HG02970 (cell line): ENCODE data around the gene VPS33A.
"Not testable (repeated sequence)": the region's sequence is repeated elsewhere in the genome, so short reads cannot be mapped to it uniquely, and the experiment has no call there.

Experiments used
- ATAC-seq: cut with Tn5 transposase; IDR thresholded peaks from one replicate; pipeline ENCODE4 v1.9.1; 2021; ENCODE audit warnings: mild to moderate bottlenecking, moderate library complexity, moderate number of reproducible peaks; ENCODE audit not compliant: unreplicated experiment, low FRiP score

VPS33A gene

GRCh38 chr12:122258462-122258861 lies 7.8 kb downstream of the VPS33A start:
- not testable (repeated sequence) for ATAC-seq

- no peak for ATAC-seq
These were observed 15.8 kb downstream of the VPS33A start for GRCh38 chr12:122250536-122250935.

- no peak for ATAC-seq
These were observed 16.2 kb downstream of the VPS33A start for GRCh38 chr12:122250047-122250446.

GRCh38 chr12:122245553-122245952 lies 20.7 kb downstream of the VPS33A start:
- ATAC-seq: no peak

GRCh38 chr12:122244565-122245371 lies 21.5 kb downstream of the VPS33A start:
- ATAC-seq: no peak

- ATAC-seq: no peak
These were observed 22.3 kb downstream of the VPS33A start for GRCh38 chr12:122243965-122244364.

GRCh38 chr12:122238861-122239260 lies 27.4 kb downstream of the VPS33A start:
- ATAC-seq: no peak

GRCh38 chr12:122235741-122236140 lies 30.6 kb downstream of the VPS33A start:
- ATAC-seq: no peak

- no peak for ATAC-seq
These were observed 33.6 kb downstream of the VPS33A start for GRCh38 chr12:122232691-122233090.

- no peak for ATAC-seq
These were observed 35.5 kb downstream of the VPS33A start for GRCh38 chr12:122230798-122231197.

GRCh38 chr12:122228092-122228491 lies 38.2 kb downstream of the VPS33A start:
- ATAC-seq: no peak

- ATAC-seq: no peak
These were observed 39.0 kb downstream of the VPS33A start for GRCh38 chr12:122227341-122227740.

- peak; percentile 0 for ATAC-seq
These were observed 39.7 kb downstream of the VPS33A start for GRCh38 chr12:122226366-122227125.

- peak; percentile 93 for ATAC-seq
These were observed 40.5 kb downstream of the VPS33A start, which contains the start of gene DIABLO for GRCh38 chr12:122225683-122226365. TSS of gene DIABLO (minus strand) at chr12:122226052. CDS start at chr12:122226014, 38 bp downstream.

GRCh38 chr12:122216445-122216844 lies 49.8 kb downstream of the VPS33A start:
- no peak for ATAC-seq

- ATAC-seq: no peak
These were observed 50.5 kb downstream of the VPS33A start for GRCh38 chr12:122215771-122216170.

- no peak for ATAC-seq
These were observed 58.0 kb downstream of the VPS33A start for GRCh38 chr12:122208073-122208820.

- no peak for ATAC-seq
These were observed 58.9 kb downstream of the VPS33A start for GRCh38 chr12:122207391-122207790.

- no peak for ATAC-seq
These were observed 59.3 kb downstream of the VPS33A start for GRCh38 chr12:122206976-122207375.
